Kidney epithelial cell (primary cell): ENCODE results near the gene CSDE1. TPM values are rescaled to one million over a fixed set of nuclear protein-coding genes. Genes with fewer than 3 reads are reported as not detected.

ENCODE experiments used
- DNase-seq: peaks from one replicate; pipeline ENCODE4 v3.0.0-alpha.2; 2010; ENCODE audit warnings: low read depth
- H3K27me3 ChIP-seq: 2 replicates; pipeline ENCODE4 v1.6.0; 2011; ENCODE audit warnings: low read length; ENCODE audit not compliant: control insufficient read depth, insufficient read depth
- H3K36me3 ChIP-seq: 2 replicates; pipeline ENCODE4 v1.5.1; 2011; ENCODE audit warnings: low read length; ENCODE audit not compliant: control insufficient read depth, insufficient read depth
- H3K4me3 ChIP-seq: 2 replicates; pipeline ENCODE4 v1.5.1; 2011; ENCODE audit warnings: low read depth, mild to moderate bottlenecking, control low read depth, low read length
- total RNA-seq: library from RNA; depleted of rRNA; stranded (reverse); fragments of >200 nt; gene quantifications from 2 replicates; pipeline ENCODE4 v1.2.3, GENCODE V29; 2015
- TF ChIP-seq, protein P1 (sequence below): IDR thresholded peaks from 2 replicates; pipeline ENCODE4 v1.5.1; 2011; ENCODE audit warnings: mild to moderate bottlenecking, moderate library complexity, low read length, control low read depth, inconsistent platforms; ENCODE audit not compliant: insufficient read depth, poor library complexity, severe bottlenecking

The CSDE1 gene
- total RNA-seq, 1 donor from 2014 or later, result 1,426 TPM

- peaks cover 6% of the 10 kb centered on the region for H3K36me3 ChIP-seq
- DNase-seq, result no peak
- TF ChIP-seq, protein P1, sequence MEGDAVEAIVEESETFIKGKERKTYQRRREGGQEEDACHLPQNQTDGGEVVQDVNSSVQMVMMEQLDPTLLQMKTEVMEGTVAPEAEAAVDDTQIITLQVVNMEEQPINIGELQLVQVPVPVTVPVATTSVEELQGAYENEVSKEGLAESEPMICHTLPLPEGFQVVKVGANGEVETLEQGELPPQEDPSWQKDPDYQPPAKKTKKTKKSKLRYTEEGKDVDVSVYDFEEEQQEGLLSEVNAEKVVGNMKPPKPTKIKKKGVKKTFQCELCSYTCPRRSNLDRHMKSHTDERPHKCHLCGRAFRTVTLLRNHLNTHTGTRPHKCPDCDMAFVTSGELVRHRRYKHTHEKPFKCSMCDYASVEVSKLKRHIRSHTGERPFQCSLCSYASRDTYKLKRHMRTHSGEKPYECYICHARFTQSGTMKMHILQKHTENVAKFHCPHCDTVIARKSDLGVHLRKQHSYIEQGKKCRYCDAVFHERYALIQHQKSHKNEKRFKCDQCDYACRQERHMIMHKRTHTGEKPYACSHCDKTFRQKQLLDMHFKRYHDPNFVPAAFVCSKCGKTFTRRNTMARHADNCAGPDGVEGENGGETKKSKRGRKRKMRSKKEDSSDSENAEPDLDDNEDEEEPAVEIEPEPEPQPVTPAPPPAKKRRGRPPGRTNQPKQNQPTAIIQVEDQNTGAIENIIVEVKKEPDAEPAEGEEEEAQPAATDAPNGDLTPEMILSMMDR, result no peak
- H3K27me3 ChIP-seq, result no peaks in the 10 kb centered on the region
- H3K4me3 ChIP-seq, result no peak overlapping the region
Observed at GRCh38 chr1:114728553-114728952, 29.2 kb downstream of the CSDE1 start.

DNA sequence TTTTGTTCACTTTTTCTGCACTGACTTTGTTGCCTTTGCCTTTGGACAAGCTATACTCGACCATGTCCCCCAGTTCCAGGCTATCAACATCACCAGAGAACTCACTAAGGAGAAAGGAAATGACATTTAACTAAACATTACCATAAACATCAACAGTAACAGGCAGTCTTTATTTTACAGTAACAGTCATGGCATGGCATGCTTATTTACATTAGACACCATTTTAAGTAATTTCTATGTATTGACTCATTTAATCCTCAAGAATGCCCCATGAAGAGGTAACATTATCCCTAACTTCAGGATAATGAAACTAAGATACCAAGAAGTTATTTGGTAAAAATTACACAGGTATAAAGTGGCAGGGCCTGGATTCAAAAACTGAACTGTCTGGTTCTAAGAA is 32.6 kb downstream of the CSDE1 start:
- Histone ChIP-seq H3K36me3 (peaks cover 7% of the 10 kb centered on the region), H3K27me3 (no peaks in the 10 kb centered on the region), H3K4me3 (no peak overlapping the region)
- DNase-seq, result no peak
- TF ChIP-seq, protein P1, result no peak

- DNase-seq, result no peak
- TF ChIP-seq, protein P1, result no peak
- H3K36me3 ChIP-seq, result peaks cover 7% of the 10 kb centered on the region
- H3K27me3 ChIP-seq, result no peaks in the 10 kb centered on the region
- no peak overlapping the region for H3K4me3 ChIP-seq
Observed at GRCh38 chr1:114723915-114724314, 33.9 kb downstream of the CSDE1 start.

DNA sequence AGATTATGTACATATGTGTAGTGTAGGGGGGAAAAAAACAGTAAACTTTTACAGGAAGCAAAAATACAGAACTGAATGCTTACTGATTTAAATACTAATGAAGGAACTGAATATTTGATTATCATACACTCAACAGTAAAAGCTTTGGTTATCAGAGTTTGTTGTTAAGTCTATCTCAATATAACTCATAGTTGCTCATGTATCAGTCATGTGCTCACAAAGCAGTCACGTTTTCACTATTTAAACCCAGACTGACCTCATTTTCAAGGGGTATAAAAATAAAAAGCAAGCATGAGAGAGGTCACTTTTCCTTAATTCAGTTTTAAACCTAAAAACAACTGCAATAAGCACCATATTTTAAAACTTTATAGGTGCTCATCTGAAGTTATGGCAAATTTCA is 34.3 kb downstream of the CSDE1 start:
- TF ChIP-seq, protein P1, result no peak
- peaks cover 7% of the 10 kb centered on the region for H3K36me3 ChIP-seq
- DNase-seq, result no peak
- H3K4me3 ChIP-seq, result no peak overlapping the region
- H3K27me3 ChIP-seq, result no peaks in the 10 kb centered on the region

DNA sequence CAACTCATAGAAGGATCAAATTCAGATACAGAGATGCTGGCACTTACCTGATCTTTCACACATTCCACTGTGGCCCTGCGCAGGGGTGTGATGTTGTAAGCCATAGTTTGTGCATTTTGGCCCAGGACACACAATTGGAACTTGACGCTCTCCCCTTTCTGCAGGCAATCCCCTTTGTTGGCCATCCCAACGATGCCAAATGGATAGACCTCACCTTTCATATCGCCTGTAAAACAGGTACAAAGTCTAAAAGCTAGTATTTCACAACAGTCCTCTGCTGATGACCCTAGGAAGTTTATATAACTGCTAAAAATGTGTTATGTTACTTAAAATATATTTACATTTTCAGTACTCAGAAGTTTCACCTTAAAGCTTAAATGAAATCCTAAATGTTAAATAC is 37.3 kb downstream of the CSDE1 start:
- no peak overlapping the region for H3K4me3 ChIP-seq
- H3K27me3 ChIP-seq, result no peaks in the 10 kb centered on the region
- TF ChIP-seq, protein P1, result no peak
- H3K36me3 ChIP-seq, result peaks cover 5% of the 10 kb centered on the region
- no peak for DNase-seq

- TF ChIP-seq, protein P1, result no peak
- no peak for DNase-seq
- Histone ChIP-seq H3K36me3 (peaks cover 2% of the 10 kb centered on the region), H3K27me3 (no peaks in the 10 kb centered on the region), H3K4me3 (no peak overlapping the region)
Observed at GRCh38 chr1:114719424-114719787, 38.4 kb downstream of the CSDE1 start.
